HG03066 (cell line): ENCODE results near the gene SPPL2C.

Source experiments
- ATAC-seq: cut with Tn5 transposase; IDR thresholded peaks from one replicate; pipeline ENCODE4 v1.9.1; 2021; ENCODE audit warnings: low read depth; ENCODE audit not compliant: unreplicated experiment

SPPL2C gene

GRCh38 chr17:45828171-45828570, 16.5 kb upstream of the SPPL2C start:
- ATAC-seq, result no peak

GRCh38 chr17:45828582-45829133, 16.0 kb upstream of the SPPL2C start:
- ATAC-seq, result no peak

GRCh38 chr17:45833920-45834319, 10.8 kb upstream of the SPPL2C start:
- no peak for ATAC-seq

GRCh38 chr17:45834471-45835396, 9.9 kb upstream of the SPPL2C start:
- ATAC-seq, result no peak

- no peak for ATAC-seq
Observed at GRCh38 chr17:45835481-45835880, 9.2 kb upstream of the SPPL2C start.

GRCh38 chr17:45836047-45837044, 8.3 kb upstream of the SPPL2C start:
- ATAC-seq, result no peak

GRCh38 chr17:45837187-45837586, 7.5 kb upstream of the SPPL2C start:
- no peak for ATAC-seq

- ATAC-seq, result no peak
Observed at GRCh38 chr17:45837603-45838002, 7.1 kb upstream of the SPPL2C start.

GRCh38 chr17:45838751-45839295, 5.9 kb upstream of the SPPL2C start:
- no peak for ATAC-seq

- ATAC-seq, result no peak
Observed at GRCh38 chr17:45839442-45839841, 5.2 kb upstream of the SPPL2C start.

- no peak for ATAC-seq
Observed at GRCh38 chr17:45841186-45841585, 3.5 kb upstream of the SPPL2C start.

- no peak for ATAC-seq
Observed at GRCh38 chr17:45841883-45842525, 2.7 kb upstream of the SPPL2C start.

- no peak for ATAC-seq
Observed at GRCh38 chr17:45843722-45844121, 959 bp upstream of the SPPL2C start.

- ATAC-seq, result no peak
Observed at GRCh38 chr17:45845376-45846185, 900 bp downstream of the SPPL2C start.

- ATAC-seq, result no peak
Observed at GRCh38 chr17:45846223-45846622, 1.5 kb downstream of the SPPL2C start.

- no peak for ATAC-seq
Observed at GRCh38 chr17:45846646-45847045, 2.0 kb downstream of the SPPL2C start.

GRCh38 chr17:45847101-45847500, 2.4 kb downstream of the SPPL2C start:
- no peak for ATAC-seq

GRCh38 chr17:45847747-45848146, 3.1 kb downstream of the SPPL2C start:
- no peak for ATAC-seq

- no peak for ATAC-seq
Observed at GRCh38 chr17:45848405-45848804, 3.7 kb downstream of the SPPL2C start.
